ENCODE data around the gene RACK1. TPM values are rescaled to one million over a fixed set of nuclear protein-coding genes. Genes with fewer than 3 reads are reported as not detected.

The RACK1 gene
- total RNA-seq, 1 donor from 2014 or later = 7,283 TPM

GRCh38 chr5:181239062-181239663 lies 4.5 kb downstream of the RACK1 start:
- H3K27me3 ChIP-seq (ENCODE audit: control insufficient read depth, insufficient read depth, low read length) = no peaks in the 10 kb centered on the region
- FAIRE-seq = no peak
- no peak for DNase-seq (ENCODE audit: low read depth)
- H3K4me3 ChIP-seq (ENCODE audit: low read depth, low read length) = no peak overlapping the region
- peaks cover 39% of the 10 kb centered on the region for H3K36me3 ChIP-seq (ENCODE audit: control insufficient read depth, insufficient read depth, low read length)
- no peak for TF ChIP-seq CTCF (IDR thresholded peaks at IDR 0.05; ENCODE audit: insufficient read depth, low read length, severe bottlenecking)

GRCh38 chr5:181237729-181238385 lies 5.8 kb downstream of the RACK1 start:
- DNase-seq (ENCODE audit: low read depth) (no peak), FAIRE-seq (no peak)
- Histone ChIP-seq H3K4me3 (ENCODE audit: low read depth, low read length) (no peak overlapping the region), H3K36me3 (ENCODE audit: control insufficient read depth, insufficient read depth, low read length) (peaks cover 39% of the 10 kb centered on the region), H3K27me3 (ENCODE audit: control insufficient read depth, insufficient read depth, low read length) (no peaks in the 10 kb centered on the region)
- TF ChIP-seq CTCF (IDR thresholded peaks at IDR 0.05; ENCODE audit: insufficient read depth, low read length, severe bottlenecking) = no peak

GRCh38 chr5:181236954-181237641 lies 6.6 kb downstream of the RACK1 start:
- TF ChIP-seq CTCF (IDR thresholded peaks at IDR 0.05; ENCODE audit: insufficient read depth, low read length, severe bottlenecking) = no peak
- no peaks in the 10 kb centered on the region for H3K27me3 ChIP-seq (ENCODE audit: control insufficient read depth, insufficient read depth, low read length)
- no peak overlapping the region for H3K4me3 ChIP-seq (ENCODE audit: low read depth, low read length)
- peaks cover 39% of the 10 kb centered on the region for H3K36me3 ChIP-seq (ENCODE audit: control insufficient read depth, insufficient read depth, low read length)
- FAIRE-seq = no peak
- no peak for DNase-seq (ENCODE audit: low read depth)

GRCh38 chr5:181236471-181236870 lies 7.2 kb downstream of the RACK1 start:
- DNase-seq (ENCODE audit: low read depth) (no peak), FAIRE-seq (no peak)
- H3K27me3 ChIP-seq (ENCODE audit: control insufficient read depth, insufficient read depth, low read length) = no peaks in the 10 kb centered on the region
- no peak for TF ChIP-seq CTCF (IDR thresholded peaks at IDR 0.05; ENCODE audit: insufficient read depth, low read length, severe bottlenecking)
- H3K4me3 ChIP-seq (ENCODE audit: low read depth, low read length) = no peak overlapping the region
- H3K36me3 ChIP-seq (ENCODE audit: control insufficient read depth, insufficient read depth, low read length) = peaks cover 37% of the 10 kb centered on the region

GRCh38 chr5:181235689-181236366 lies 7.9 kb downstream of the RACK1 start:
- no peak for FAIRE-seq
- no peaks in the 10 kb centered on the region for H3K27me3 ChIP-seq (ENCODE audit: control insufficient read depth, insufficient read depth, low read length)
- DNase-seq (ENCODE audit: low read depth) = no peak
- no peak overlapping the region for H3K4me3 ChIP-seq (ENCODE audit: low read depth, low read length)
- TF ChIP-seq CTCF (IDR thresholded peaks at IDR 0.05; ENCODE audit: insufficient read depth, low read length, severe bottlenecking) = no peak
- peaks cover 31% of the 10 kb centered on the region for H3K36me3 ChIP-seq (ENCODE audit: control insufficient read depth, insufficient read depth, low read length)
